Esophagus squamous epithelium (tissue), 5 donors: ENCODE results near the gene CTDSPL. TPM values are rescaled to one million over a fixed set of nuclear protein-coding genes. Genes with fewer than 3 reads are reported as not detected.

Source experiments
- DNase-seq: peaks from one replicate; lab custom pipeline; 2025; lab: John Stamatoyannopoulos, UW
- H3K27ac ChIP-seq, 4 donors: fragments of 200-600 bp; sonication (generic); one replicate each; pipeline ENCODE4 v1.5.1; 2016 to 2019; ENCODE audit warnings: mild to moderate bottlenecking in 1 of 4
- H3K27me3 ChIP-seq, 4 donors: fragments of 200-600 bp; sonication (generic); 1 replicate in 3 of 4; 2 replicates in 1 of 4; pipeline versions ENCODE4 v1.5.1 to v1.6.0; 2017 to 2021; ENCODE audit warnings: antibody characterized with exemption in 1 of 4
- H3K36me3 ChIP-seq, 3 donors: fragments of 200-600 bp; sonication (generic); one replicate each; pipeline ENCODE4 v1.5.1; 2016 to 2019
- H3K4me1 ChIP-seq, 3 donors: fragments of 200-600 bp; sonication (generic); one replicate each; pipeline ENCODE4 v1.5.1; 2017 to 2019
- H3K4me3 ChIP-seq, 4 donors: fragments of 200-600 bp; sonication (generic); 1 replicate in 3 of 4; 2 replicates in 1 of 4; pipeline ENCODE4 v1.5.1; 2016 to 2019; ENCODE audit warnings: mild to moderate bottlenecking in 2 of 4, moderate library complexity in 1 of 4
- H3K9me3 ChIP-seq, 3 donors: fragments of 200-600 bp; sonication (generic); one replicate each; pipeline ENCODE4 v1.5.1; 2016 to 2019
- POLR2A ChIP-seq, 4 donors: fragments of 450-650 bp; IDR thresholded peaks; one replicate each; pipeline ENCODE4 v1.6.1; 2017; ENCODE audit warnings: antibody characterized with exemption in 4 of 4, mild to moderate bottlenecking in 4 of 4, moderate library complexity in 3 of 4
- WGBS, 2 donors: methylation state at CpG; one replicate each; pipeline ENCODE4 v1.1.5; 2018; 5-methylcytosine and 5-hydroxymethylcytosine counted together
- intact Hi-C: fragments of 100-400 bp; cut with DNase I; formaldehyde crosslinking; loops from one replicate; pipeline ENCODE4 v1.15.0; 2022
- total RNA-seq, 4 donors: library from RNA; depleted of rRNA; stranded (reverse); fragments of >200 nt; gene quantifications; one replicate each; pipeline ENCODE4 v1.1.0, GENCODE V29; 2016
- TF ChIP-seq, protein P1 (sequence below), 6 experiments: fragments of 450-650 bp in 4 of 6; fragments of 200-600 bp in 2 of 6; sonication (generic) in 2 of 6; IDR thresholded peaks; one replicate each; pipeline ENCODE4 v1.5.1; 2016 to 2019; ENCODE audit warnings: antibody characterized with exemption in 6 of 6, mild to moderate bottlenecking in 4 of 6, moderate library complexity in 4 of 6
- donor health status: DM: yes; HTN: yes; CAD: no.

CTDSPL gene
- total RNA-seq, 4 donors from 2014 or later, result 20.7 to 55.1 (median 30.8) TPM

DNA sequence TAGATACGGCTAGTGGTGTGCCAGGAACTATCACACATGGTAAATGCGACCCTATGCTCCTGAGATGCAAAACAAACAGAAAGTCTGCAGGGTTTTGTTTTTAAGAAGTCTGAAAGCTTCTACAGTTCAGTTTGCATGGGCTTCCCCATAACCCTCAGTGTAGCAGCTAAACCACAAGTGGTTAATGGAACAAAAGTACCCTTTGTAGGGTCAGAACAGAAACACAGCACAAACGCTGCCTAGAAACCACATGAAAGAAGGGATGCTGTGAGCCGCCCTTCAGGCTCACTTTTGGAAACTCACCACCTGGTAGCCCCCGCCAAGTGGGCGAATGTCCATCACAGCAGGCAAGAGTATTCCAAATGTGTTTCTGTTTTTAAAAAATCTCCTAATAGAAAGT lies 46.2 kb downstream of the CTDSPL start:
- no peak for TF ChIP-seq POLR2A (IDR thresholded peaks at IDR 0.05)
- TF ChIP-seq, protein P1, sequence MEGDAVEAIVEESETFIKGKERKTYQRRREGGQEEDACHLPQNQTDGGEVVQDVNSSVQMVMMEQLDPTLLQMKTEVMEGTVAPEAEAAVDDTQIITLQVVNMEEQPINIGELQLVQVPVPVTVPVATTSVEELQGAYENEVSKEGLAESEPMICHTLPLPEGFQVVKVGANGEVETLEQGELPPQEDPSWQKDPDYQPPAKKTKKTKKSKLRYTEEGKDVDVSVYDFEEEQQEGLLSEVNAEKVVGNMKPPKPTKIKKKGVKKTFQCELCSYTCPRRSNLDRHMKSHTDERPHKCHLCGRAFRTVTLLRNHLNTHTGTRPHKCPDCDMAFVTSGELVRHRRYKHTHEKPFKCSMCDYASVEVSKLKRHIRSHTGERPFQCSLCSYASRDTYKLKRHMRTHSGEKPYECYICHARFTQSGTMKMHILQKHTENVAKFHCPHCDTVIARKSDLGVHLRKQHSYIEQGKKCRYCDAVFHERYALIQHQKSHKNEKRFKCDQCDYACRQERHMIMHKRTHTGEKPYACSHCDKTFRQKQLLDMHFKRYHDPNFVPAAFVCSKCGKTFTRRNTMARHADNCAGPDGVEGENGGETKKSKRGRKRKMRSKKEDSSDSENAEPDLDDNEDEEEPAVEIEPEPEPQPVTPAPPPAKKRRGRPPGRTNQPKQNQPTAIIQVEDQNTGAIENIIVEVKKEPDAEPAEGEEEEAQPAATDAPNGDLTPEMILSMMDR (IDR thresholded peaks at IDR 0.05), result no peak
- peaks cover 0 to 5% (median 0%) of the 10 kb centered on the region in 3 donors for H3K36me3 ChIP-seq
- H3K27ac ChIP-seq, result no peak overlapping the region
- H3K4me3 ChIP-seq, result no peak overlapping the region
- intact Hi-C loops, result no loop called here
- no peaks in the 10 kb centered on the region for H3K27me3 ChIP-seq
- H3K9me3 ChIP-seq, result no peaks in the 10 kb centered on the region
- WGBS, 2 donors, result 57 to 64% methylated on average over 6 of the region's 6 CpGs
- DNase-seq, result no peak
- peaks cover 0 to 68% (median 31%) of the 10 kb centered on the region in 3 donors for H3K4me1 ChIP-seq

DNA sequence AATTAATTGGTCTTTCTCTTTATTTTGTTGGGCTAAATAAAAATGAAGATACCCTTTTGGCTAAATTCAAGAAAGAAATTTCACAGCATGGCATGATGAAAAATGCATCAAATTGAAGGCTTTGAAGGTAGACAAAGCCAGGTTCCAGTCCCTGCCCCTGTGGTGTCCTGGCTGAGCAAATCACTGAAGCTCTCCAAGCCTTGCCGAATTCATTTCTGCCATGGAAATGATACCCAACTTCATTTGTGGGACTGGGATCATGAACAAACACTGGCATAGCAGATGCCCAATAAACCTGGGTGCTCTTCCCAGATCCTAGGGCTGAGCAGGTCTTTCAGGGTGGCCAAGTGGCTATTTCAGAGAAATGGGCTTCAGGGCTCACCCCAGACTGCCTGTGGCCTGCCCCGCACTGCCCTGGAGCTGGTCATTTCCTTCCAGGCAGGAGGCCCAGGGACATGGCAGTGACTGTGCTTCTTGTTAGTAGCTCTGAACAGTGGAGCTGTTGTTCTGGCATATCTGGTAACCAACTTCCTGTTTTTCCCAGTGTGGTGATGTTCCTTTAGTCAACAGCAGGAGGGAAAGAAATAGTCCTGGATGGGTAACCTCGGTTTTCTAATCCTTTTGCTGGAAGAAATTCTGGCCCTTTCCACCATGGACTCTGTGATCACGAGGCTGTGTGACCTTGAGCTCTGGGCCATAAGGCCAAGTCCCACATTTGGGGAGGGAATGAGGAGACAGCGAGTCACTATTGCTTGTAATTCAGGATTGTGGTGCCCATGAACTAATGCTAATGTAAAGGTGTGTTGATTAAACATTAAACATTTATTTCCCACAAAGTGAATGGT lies 47.6 kb downstream of the CTDSPL start:
- Histone ChIP-seq H3K27me3 (no peaks in the 10 kb centered on the region), H3K27ac (peak overlapping the region in 1 of 4 donors; percentile 13), H3K9me3 (no peaks in the 10 kb centered on the region), H3K36me3 (peaks cover 0 to 5% (median 0%) of the 10 kb centered on the region in 3 donors), H3K4me3 (no peak overlapping the region), H3K4me1 (peaks cover 0 to 56% (median 23%) of the 10 kb centered on the region in 3 donors)
- no peak for TF ChIP-seq POLR2A (IDR thresholded peaks at IDR 0.05)
- TF ChIP-seq, protein P1 (IDR thresholded peaks at IDR 0.05), result peak in 1 of 6 experiments; percentile 6
- intact Hi-C loops, result no loop called here
- DNase-seq, result no peak
- WGBS, 2 donors, result 81 to 88% methylated on average over 5 of the region's 5 CpGs

DNA sequence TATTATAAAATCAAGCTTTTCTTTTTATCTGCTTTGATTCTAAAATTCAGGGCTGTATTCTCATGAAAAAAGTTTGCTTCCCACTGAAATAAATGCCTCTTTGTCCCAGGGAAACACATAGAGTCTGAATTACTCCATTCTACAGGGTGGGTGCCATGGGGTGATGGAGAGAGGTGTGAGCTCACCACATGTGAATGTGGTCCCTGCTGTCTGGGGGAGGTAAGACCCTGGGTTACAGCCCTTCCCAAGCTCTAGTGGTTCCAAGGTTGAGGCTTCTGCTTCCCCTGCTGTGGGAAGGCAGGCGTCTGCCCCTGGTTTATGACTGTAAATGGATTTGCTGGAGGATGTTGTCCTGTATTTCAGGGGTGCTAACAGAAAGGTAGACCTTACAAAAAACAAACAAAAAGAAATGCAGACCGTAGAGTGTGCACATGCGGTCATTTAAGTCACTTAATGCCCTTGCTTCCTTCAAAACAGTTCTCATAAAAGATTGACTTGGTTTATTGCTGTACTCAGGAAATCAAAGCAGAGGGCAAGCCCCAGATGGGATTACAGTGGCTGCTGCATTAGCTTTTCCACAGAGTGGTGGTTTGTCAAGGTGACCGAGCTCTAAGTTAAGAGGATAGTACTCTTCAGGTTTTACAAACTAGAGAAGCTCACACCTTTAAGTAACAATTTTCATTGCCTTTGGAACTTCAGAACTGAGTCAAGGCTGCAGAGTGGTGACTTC lies 49.2 kb downstream of the CTDSPL start:
- no peak for DNase-seq
- no peaks in the 10 kb centered on the region for H3K9me3 ChIP-seq
- WGBS, 2 donors, result 83 to 86% methylated on average over 3 to 4 of the region's 4 CpGs
- intact Hi-C loops, result no loop called here
- H3K27ac ChIP-seq, result no peak overlapping the region
- peaks cover 0 to 5% (median 0%) of the 10 kb centered on the region in 3 donors for H3K36me3 ChIP-seq
- no peak for TF ChIP-seq POLR2A (IDR thresholded peaks at IDR 0.05)
- TF ChIP-seq, protein P1 (IDR thresholded peaks at IDR 0.05), result no peak
- H3K27me3 ChIP-seq, result no peaks in the 10 kb centered on the region
- peaks cover 0 to 40% (median 13%) of the 10 kb centered on the region in 3 donors for H3K4me1 ChIP-seq
- H3K4me3 ChIP-seq, result no peak overlapping the region

DNA sequence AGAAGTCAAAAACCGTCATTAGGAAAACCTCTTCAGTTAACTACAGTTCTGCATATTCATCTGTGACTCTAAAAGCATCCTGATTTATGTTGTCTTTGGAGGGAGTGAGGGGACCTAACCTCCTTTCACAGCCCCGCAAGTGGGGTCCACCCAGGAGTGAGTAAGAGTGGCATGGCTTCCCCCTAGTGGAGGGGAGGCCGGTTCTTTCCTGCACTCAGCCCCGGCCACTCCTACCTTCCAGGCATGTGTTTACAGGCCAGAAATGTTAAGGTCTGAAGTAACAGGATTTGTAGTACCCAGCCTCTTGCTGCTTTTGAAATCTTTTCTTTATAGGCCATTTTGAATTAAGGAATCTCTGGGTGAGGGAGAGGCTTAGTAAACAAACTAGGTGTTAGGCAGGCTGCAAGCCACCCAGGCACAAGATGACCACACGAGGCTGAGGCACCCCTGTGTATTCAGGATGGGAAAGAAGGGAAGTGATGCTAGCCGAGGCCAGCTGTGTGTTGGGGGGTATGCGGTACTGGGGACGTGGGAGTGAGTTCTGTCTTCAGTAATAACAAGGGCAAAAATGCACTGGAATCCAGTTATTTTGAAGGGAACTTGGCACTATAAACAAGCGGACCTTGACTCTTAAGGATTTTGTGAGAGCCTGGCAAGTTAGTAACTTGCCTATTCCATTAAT lies 50.5 kb downstream of the CTDSPL start:
- intact Hi-C loops, result no loop called here
- 48 to 63% methylated on average over 8 to 9 of the region's 9 CpGs for WGBS, 2 donors
- Histone ChIP-seq H3K4me3 (no peak overlapping the region), H3K36me3 (peaks cover 0 to 5% (median 0%) of the 10 kb centered on the region in 3 donors), H3K27me3 (no peaks in the 10 kb centered on the region), H3K9me3 (no peaks in the 10 kb centered on the region), H3K27ac (peak overlapping the region in 1 of 4 donors; percentile 8), H3K4me1 (peaks cover 0 to 29% (median 0%) of the 10 kb centered on the region in 3 donors)
- no peak for TF ChIP-seq POLR2A (IDR thresholded peaks at IDR 0.05)
- TF ChIP-seq, protein P1 (IDR thresholded peaks at IDR 0.05), result peak in 2 of 6 experiments; percentile 12 to 28
- no peak for DNase-seq
